PC-3 (cell line): ENCODE measurements around the gene CCDC177.

Experiments
- EZH2 ChIP-seq: fragments of 300-600 bp; sonication (generic); IDR thresholded peaks from one replicate; pipeline ENCODE4 v1.6.1; 2017; ENCODE audit warnings: antibody characterized with exemption, mild to moderate bottlenecking, low read length; ENCODE audit not compliant: unreplicated experiment
- TF ChIP-seq, protein P1 (sequence below): fragments of 300-600 bp; sonication (generic); conservative IDR thresholded peaks from 2 replicates; pipeline ENCODE4 v1.5.1; 2017; ENCODE audit warnings: antibody characterized with exemption, low read depth, mild to moderate bottlenecking, low read length

DNA sequence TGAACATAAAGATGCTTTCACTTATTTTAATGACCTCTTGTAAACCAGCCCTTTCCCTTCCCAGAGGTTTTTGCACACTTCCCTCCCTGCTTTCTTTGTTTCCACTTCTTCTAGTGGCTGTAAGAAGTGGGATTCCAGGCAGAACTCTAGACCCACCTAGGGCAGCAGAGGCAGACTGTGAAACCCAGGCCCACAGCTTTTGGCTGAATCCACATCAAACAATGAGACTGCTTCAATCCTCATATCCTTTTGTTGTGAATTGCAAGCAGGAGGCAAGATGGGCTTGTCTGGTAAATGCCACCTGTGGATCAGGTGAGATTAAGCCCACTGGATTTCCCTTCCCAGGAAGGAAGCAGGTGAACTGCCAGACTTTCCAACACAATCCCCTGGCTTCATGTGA, 12.8 kb downstream of the CCDC177 start:
- TF ChIP-seq, protein P1, sequence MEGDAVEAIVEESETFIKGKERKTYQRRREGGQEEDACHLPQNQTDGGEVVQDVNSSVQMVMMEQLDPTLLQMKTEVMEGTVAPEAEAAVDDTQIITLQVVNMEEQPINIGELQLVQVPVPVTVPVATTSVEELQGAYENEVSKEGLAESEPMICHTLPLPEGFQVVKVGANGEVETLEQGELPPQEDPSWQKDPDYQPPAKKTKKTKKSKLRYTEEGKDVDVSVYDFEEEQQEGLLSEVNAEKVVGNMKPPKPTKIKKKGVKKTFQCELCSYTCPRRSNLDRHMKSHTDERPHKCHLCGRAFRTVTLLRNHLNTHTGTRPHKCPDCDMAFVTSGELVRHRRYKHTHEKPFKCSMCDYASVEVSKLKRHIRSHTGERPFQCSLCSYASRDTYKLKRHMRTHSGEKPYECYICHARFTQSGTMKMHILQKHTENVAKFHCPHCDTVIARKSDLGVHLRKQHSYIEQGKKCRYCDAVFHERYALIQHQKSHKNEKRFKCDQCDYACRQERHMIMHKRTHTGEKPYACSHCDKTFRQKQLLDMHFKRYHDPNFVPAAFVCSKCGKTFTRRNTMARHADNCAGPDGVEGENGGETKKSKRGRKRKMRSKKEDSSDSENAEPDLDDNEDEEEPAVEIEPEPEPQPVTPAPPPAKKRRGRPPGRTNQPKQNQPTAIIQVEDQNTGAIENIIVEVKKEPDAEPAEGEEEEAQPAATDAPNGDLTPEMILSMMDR = no peak
- no peak for TF ChIP-seq EZH2
